Stimulated activated CD8-positive, alpha-beta memory T cell treated with anti-CD3 and anti-CD28 coated beads, Interleukin-12 subunit alpha, Interleukin-12 subunit beta, amount 100 ng/mL, for 24 hours (primary cell): ENCODE measurements around the gene CTNND2.
"Not testable (repeated sequence)": the region's sequence is repeated elsewhere in the genome, so short reads cannot be mapped to it uniquely, and the experiment has no call there.

Experiments
- DNase-seq: peaks from one replicate; pipeline ENCODE4 v3.0.0-alpha.2; 2020; ENCODE audit errors: extremely low read depth

CTNND2 gene

DNA sequence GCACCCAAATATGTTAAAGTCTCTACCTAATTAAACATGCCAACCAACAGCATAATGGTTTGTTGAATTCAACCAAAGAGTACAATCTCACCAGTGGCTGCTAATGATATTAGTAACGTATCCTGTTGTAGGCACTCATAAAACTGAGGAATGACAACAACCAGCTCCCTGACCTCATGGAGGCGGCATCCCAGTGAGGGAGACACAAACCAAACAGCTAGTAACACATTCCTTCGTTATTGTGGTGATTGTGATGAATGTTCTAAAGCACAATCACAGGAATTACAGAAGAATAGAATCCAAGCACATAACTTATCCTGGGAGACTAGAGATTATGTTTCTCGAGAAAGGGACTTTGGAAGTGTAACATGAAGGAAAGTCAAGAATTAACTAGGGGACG is 224.6 kb downstream of the CTNND2 start:
- no peak for DNase-seq

DNA sequence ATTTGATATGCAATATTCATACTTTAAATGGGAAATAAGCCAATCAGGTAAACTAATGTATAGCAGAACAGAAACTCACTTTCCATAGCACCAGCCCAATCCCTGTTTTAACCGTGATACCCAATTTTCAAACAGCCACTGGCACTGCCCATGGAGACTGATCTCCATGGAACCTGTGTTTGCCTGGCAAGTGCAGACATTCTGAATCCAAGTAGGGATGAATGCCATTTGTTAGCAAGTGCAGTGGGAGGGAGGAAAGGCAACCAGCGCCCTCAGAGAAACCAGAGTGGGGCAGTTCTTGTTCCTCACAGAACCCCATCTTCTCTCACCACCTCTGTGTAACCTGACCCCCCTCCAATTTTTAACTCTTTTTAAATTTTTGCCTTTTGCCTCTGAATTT is 229.1 kb downstream of the CTNND2 start:
- no peak for DNase-seq

- no peak for DNase-seq
Observed at GRCh38 chr5:11672385-11673085, 231.7 kb downstream of the CTNND2 start.

GRCh38 chr5:11658376-11658775 is 245.9 kb downstream of the CTNND2 start:
- DNase-seq: no peak

DNA sequence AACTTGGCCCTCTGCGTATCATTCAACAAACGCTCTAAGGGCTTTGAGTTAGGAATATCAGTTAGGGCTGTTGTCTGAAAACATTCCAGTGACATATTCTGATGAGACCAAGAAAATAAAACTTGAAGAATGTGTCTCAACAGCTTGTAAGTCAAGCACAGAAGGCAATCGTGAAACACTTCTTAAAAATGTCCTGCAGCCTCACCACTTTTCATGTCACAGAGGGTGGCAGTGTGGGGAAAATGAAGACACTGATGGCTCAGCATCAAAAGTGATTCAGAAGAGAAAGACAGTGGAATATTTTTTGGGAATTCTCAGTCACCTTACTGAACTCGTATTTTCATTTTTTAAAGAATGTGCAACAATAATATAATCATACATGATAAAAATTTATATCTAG is 247.3 kb downstream of the CTNND2 start:
- no peak for DNase-seq

DNA sequence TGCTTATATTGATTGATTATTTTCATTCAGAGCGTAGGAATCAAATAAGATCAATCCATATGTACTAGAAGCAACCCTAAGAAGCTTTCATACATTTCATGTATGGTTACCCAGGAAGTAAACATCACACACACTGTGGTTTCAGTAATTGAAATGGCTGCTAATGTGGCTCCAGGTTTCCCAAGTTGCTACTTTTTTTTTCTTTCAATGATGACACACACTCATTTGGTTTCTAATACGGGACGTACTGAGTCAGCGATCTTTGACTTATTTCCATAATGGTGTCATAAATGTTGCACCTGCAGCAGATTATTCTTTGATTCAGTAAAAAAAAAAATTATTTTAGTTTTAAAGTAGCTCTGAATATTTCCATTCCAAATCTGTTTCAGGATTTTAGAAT is 248.6 kb downstream of the CTNND2 start:
- DNase-seq: no peak

GRCh38 chr5:11650936-11651335 is 253.3 kb downstream of the CTNND2 start:
- no peak for DNase-seq

GRCh38 chr5:11646141-11646540 is 258.1 kb downstream of the CTNND2 start:
- DNase-seq: no peak

GRCh38 chr5:11642438-11642837 is 261.8 kb downstream of the CTNND2 start:
- DNase-seq: no peak

DNA sequence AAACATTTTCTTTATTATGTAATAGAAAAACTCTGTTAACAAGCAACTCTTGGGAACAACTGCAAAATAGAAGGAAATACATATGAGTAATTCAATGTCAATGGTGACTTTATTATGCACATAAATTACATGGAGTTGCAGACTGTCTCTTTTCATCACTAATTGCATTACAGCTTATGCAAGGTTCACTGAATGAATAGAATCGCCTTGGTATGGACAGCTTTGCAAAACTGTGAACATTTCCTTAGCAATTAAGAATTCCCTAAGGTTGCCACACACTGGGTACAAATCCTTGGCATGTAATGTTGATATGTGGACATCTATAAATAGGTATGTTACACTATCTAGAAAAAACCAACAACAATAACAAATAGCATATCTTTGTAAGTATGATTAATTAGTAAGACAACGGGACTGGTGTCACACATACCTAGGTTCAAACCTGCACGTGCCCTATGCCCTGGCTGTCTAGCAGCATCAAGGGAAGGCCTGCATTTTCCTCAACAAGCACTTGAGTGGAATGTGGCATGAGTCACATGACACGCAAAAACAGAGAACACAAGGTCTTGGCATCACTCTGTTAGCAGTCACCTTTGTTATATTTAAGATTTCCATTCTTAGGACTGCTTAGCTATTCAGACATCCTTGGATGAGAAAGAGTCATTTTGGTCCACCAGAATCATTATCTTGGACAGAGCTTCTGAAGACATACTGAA is 263.9 kb downstream of the CTNND2 start:
- DNase-seq: no peak

- DNase-seq: no peak
Observed at GRCh38 chr5:11622785-11623184, 281.5 kb downstream of the CTNND2 start.

DNA sequence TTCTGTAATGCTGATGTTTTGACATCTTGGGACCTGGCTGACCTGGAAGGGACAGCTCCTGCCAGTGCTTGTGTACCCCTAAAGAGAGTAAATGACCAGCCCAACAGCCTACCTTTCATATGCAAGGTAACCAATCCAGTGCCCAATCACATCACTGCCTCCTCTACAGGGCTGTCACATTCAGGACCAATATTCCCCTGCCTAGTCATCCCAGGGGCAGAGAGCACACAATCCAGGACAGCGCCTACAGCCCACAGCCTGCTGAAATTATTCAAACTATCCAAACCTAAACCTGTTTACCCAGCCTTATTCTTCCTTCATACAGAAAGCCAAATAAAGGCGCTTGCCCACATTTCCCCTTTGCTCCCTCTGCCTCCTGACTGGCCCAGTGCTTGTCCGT is 284.1 kb downstream of the CTNND2 start:
- no peak for DNase-seq

DNA sequence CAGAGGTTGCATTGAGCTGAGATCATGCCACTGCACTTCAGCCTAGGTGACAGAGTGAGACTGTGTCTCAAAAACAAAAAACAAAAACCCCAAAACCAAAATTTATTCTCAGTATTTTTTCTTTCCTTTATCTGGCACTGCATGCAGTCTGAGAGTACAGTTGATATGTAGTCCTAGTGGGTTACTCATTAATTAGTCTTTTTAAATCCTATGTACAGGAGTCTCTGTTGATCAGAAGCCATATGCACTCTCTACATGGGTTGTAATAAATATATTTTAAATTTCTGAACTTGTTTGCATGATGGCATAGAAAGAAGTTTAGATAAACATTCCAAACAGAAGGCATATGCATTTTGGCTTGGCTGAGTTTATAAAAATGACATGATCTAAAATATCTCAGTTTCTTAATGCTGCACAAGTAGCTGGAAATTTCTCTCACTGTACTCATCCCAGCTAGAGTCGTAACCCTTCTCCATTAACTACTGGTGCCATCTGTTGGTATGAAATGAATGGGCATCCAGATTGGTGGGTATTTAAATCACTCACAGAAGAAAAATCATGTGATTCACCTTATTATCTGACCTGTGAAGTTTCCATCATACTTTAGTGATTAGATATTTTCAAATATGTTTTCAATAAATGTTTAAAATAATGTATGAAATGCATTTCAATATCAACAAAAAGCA is 284.8 kb downstream of the CTNND2 start:
- DNase-seq: no peak

- DNase-seq: no peak
Observed at GRCh38 chr5:11617080-11617479, 287.2 kb downstream of the CTNND2 start.

- not testable (repeated sequence) for DNase-seq
Observed at GRCh38 chr5:11616624-11617023, 287.6 kb downstream of the CTNND2 start.

GRCh38 chr5:11611011-11611410 is 293.2 kb downstream of the CTNND2 start:
- no peak for DNase-seq

DNA sequence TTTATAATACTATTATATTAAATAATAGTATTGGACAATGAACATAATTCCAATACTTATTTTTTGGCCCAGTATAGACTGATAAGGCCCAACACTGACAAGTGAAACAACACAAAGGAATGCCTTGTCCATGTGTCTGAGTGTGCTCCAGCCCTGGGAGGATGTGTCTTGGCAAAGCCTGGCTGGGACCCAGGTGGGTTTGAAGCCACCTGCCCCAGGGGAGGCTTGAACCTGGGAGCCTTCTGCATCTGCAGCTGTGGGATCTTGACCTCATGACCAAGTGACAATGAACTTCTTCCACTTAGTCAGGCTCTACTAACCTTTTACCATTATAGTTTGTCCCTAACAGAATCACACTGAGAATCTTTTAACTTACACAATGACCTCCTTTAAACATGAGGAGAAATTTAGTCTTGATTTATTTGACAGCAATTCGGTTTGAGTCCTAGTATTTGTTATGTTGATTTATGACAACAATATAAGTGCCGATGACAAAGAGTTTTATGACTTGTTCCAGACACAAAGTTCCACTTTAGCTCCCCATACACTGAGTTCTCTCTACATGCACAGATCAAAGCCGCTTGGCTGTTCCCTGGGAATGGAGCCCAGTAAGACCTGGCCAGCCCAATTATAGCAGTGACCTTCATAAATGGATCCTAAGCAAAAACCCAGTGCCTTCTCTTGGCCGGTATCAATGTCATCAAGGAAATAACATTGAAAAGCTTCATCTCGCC is 294.5 kb downstream of the CTNND2 start:
- no peak for DNase-seq

- no peak for DNase-seq
Observed at GRCh38 chr5:11608530-11608929, 295.7 kb downstream of the CTNND2 start.

DNA sequence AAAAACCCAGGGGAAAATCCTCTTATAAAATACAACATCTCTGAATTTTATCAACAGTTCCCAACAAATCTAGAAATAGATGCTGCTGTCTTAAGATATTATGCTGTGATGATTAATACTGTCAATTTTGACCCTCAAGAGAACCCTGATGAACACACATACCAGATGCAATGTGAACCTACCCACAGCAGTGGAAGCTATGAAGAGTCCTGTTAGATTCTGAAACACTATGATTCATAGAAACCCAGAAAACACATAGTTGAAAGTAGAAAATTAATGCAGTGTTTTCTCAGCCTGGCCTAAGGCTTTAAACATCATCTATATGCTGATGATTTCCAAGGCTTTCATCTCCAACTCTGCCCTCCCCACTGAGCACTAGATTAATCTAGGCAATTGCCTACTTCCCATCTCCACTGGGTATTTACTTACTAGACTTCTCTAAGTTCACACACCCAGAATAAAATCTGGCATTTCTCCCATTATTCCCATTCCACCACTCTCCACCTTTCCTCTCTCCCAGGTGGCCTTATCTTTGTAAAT is 296.2 kb downstream of the CTNND2 start:
- no peak for DNase-seq

DNA sequence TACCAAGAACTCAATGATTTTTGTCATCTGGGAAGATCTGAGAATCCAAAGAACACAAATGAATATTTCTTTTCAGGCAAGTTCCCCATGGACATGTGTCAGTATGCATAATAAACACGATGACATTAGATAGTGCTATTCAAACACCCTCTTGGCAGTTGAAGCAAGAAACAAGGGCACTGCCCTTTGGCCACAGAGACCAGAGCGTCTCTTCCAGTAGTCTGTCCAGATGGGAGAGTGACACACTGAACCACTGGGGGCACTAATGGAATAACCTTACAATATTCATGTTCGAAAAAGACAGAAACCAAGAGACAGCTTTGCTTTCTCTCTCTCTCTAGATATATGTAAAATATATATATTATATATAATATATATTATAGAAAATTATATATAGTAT is 301.9 kb downstream of the CTNND2 start:
- no peak for DNase-seq

GRCh38 chr5:11599499-11599898 is 304.7 kb downstream of the CTNND2 start:
- DNase-seq: no peak

DNA sequence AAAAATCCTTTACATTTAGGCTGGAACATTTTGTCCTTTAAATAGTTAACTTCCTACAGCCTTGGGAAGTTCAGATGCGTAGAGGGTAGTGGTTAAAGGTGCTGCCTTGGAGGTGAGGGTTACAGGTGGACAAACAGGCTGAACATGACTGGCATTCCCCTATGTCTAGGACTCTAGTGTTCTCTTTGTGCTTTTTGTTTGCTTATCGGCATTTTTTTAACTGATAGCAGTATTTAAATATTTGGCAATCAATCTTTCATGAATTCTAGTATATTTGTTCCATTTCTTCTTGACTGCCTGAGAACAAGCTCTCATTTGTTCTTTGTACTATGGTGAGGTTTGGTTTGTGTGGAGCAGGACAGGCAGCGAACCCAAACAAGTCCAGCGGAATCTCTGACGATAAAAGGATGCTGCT is 307.6 kb downstream of the CTNND2 start:
- no peak for DNase-seq
